ENCODE measurements around the gene SLC35G3. TPM values are rescaled to one million over a fixed set of nuclear protein-coding genes. Genes with fewer than 3 reads are reported as not detected.

Gene SLC35G3
- total RNA-seq, 2 donors from 2014 or later = not detected

DNA sequence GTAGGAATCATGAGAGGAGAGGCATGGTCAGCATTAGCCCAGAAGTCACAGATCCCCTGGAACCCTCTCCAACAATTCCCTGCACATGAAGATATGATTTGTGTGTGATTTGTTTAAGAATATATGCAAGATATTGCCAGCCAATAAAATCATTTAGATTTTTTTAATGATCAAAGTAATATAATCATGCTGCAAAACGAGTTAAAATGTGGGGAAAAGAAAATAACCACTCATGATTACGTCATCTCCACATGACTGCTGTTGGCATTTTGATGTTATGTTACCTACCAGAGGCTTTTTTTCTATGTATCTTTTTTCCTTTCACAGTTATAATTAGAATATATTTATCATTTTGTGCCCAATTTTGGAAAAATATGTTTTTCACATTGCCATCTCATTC is 22.4 kb downstream of the SLC35G3 start:
- Mint-ChIP-seq H3K4me3 (peak overlapping the region in 1 of 2 donors; percentile 33), H3K9me3 (no peaks in the 10 kb centered on the region), H3K27ac (peak overlapping the region; percentile 59), H3K36me3 (ENCODE audit: insufficient read depth in 2 of 2) (no peaks in the 10 kb centered on the region), H3K27me3 (ENCODE audit: low read depth) (no peaks in the 10 kb centered on the region), H3K4me1 (ENCODE audit: low read depth) (peaks cover 64% of the 10 kb centered on the region)
- peak; percentile 42 to 53 for ATAC-seq (replicated peaks in 1 of 2)
- no peak for DNase-seq

DNA sequence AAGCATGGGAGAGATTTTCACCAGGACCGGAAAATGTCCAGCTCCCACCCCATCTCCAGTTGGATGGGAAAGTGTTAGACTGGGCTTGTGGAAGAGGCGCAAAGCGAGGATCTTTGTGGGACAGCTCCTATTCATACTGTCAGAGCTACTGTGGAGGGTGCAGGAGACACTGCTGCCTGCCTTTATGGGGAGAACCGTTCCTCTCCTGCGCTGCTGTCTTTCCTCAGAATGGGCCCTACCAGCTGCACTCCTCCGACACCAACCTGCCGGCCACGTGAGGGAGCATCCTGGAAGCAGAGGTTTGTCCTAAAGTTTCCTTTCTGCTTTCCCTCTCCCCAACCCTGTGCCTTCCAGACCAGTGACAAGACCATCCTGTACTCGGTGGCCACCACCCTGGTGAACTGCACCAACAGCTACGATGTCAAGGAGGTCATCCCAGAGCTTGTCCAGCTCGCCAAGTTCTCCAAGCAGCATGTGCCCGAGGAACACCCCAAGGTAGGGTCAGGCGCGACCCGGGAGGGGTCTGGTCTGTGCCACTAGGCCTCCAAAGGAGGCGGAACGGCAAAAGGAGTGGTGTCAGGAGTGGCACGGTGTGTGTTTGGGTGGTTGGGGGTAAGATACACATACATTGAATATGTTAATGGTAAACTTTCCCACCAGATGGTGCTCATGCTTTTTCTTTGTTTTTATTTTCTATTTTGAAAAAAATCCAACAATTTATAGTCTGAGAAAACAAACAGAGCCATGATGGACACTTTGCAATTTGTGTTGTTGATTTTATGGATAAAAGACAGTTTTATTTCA is 23.0 kb downstream of the SLC35G3 start:
- DNase-seq (peak in 1 of 2 donors; percentile 20), ATAC-seq (replicated peaks in 1 of 2) (peak; percentile 74 to 78)
- no peaks in the 10 kb centered on the region for H3K9me3 Mint-ChIP-seq
- H3K36me3 Mint-ChIP-seq (ENCODE audit: insufficient read depth in 2 of 2) = no peaks in the 10 kb centered on the region
- no peaks in the 10 kb centered on the region for H3K27me3 Mint-ChIP-seq (ENCODE audit: low read depth)
- H3K4me3 Mint-ChIP-seq = peak overlapping the region in 1 of 2 donors; percentile 33
- peaks cover 58% of the 10 kb centered on the region for H3K4me1 Mint-ChIP-seq (ENCODE audit: low read depth)
- H3K27ac Mint-ChIP-seq = peak overlapping the region; percentile 59

DNA sequence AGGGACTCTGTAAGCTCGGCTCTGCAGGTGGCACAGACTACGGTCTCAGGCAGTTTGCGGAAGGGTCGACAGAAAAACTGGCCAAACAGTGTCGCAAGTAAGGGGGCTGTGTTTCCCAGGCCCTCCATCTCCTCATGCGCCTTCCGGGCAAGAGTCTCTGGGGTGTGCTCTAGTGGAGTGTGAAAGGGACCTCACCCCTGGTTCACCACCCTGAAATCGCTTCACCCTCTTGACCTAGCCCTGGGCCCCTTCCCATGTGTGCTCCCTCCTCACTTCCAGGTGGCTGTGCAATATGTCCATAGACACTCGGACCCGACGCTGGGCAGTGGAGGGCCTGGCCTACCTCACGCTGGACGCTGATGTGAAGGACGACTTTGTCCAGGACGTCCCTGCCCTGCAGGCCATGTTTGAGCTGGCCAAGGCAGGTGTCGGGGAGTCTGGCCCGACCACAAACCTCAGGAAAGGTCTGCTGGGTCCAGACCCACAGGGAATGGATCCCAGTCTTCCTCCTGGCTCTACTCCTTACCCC is 24.3 kb downstream of the SLC35G3 start:
- no peak overlapping the region for H3K4me3 Mint-ChIP-seq
- peaks cover 53% of the 10 kb centered on the region for H3K4me1 Mint-ChIP-seq (ENCODE audit: low read depth)
- no peaks in the 10 kb centered on the region for H3K36me3 Mint-ChIP-seq (ENCODE audit: insufficient read depth in 2 of 2)
- no peak overlapping the region for H3K27ac Mint-ChIP-seq
- DNase-seq = no peak
- no peaks in the 10 kb centered on the region for H3K9me3 Mint-ChIP-seq
- no peaks in the 10 kb centered on the region for H3K27me3 Mint-ChIP-seq (ENCODE audit: low read depth)
- no peak for ATAC-seq (replicated peaks in 1 of 2)

DNA sequence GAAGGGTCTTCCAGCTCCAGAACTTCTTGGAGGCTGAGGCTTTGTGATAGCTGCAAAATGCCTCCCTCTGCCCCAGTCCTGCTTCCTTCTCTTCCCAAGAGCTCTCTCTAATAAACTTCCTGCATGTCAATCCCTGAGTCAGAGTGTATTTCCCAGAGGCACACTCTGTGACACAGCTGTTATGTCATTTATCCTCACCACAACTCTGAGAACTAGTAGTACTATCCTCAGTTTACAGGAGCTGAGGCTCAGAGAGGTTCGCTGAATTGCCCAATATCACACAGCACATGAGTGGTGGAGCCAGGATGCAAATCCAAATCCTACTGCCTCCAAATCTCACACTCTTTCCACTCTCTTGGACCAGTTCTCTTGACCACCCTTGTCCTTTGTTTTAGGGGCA is 26.5 kb downstream of the SLC35G3 start:
- no peak overlapping the region for H3K27ac Mint-ChIP-seq

DNA sequence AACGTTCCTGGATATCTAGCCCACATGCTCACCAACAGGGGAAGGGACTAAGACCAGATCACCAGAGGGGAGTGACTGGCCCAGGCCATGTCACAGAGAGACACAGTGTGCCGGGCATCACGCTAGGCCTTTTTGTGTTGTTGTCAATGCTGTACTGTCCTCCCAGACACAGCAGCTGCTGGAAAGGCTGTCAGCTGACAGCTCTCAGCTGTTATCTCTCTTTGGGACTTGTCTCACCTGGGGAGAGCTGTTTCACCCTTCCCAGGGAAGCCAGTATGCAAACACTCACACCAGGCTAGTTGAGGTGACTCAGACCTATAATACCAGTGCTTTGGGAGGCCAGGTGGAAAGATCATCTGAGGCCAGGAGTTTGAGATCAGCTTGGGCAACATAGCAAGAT is 27.1 kb downstream of the SLC35G3 start:
- ATAC-seq (replicated peaks in 1 of 2) (no peak), DNase-seq (no peak)
- no peak overlapping the region for H3K27ac Mint-ChIP-seq
- no peaks in the 10 kb centered on the region for H3K9me3 Mint-ChIP-seq
- no peaks in the 10 kb centered on the region for H3K36me3 Mint-ChIP-seq (ENCODE audit: insufficient read depth in 2 of 2)
- H3K4me3 Mint-ChIP-seq = no peak overlapping the region
- no peaks in the 10 kb centered on the region for H3K27me3 Mint-ChIP-seq (ENCODE audit: low read depth)
- H3K4me1 Mint-ChIP-seq (ENCODE audit: low read depth) = peaks cover 41% of the 10 kb centered on the region

More for the DNA sequence above, 26.5 kb downstream of the SLC35G3 start:
- ATAC-seq (replicated peaks in 1 of 2) (no peak), DNase-seq (no peak)
- Mint-ChIP-seq H3K36me3 (ENCODE audit: insufficient read depth in 2 of 2) (no peaks in the 10 kb centered on the region), H3K4me3 (no peak overlapping the region), H3K4me1 (ENCODE audit: low read depth) (peaks cover 41% of the 10 kb centered on the region), H3K27me3 (ENCODE audit: low read depth) (no peaks in the 10 kb centered on the region), H3K9me3 (no peaks in the 10 kb centered on the region)

DNA sequence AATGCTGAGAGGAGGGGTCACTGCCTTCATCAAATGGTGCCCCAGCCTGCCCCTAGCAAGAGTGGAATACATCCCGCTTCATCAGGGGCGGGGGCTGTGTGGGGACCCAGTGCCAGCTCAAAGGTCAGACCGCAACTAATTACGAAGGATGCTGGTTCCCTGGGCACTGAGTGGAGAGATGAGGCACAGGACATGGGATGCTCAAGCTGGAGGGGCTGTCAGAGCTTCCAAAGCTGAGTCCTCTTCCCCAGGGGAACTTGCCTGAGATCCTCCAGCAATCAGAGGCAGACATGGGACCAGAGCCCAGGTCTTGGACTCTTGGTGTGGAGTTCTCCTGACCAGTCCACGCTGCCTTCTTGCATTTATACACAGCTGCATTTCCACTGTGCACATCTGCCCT is 27.7 kb downstream of the SLC35G3 start:
- no peaks in the 10 kb centered on the region for H3K36me3 Mint-ChIP-seq (ENCODE audit: insufficient read depth in 2 of 2)
- no peaks in the 10 kb centered on the region for H3K9me3 Mint-ChIP-seq
- DNase-seq = no peak
- peaks cover 41% of the 10 kb centered on the region for H3K4me1 Mint-ChIP-seq (ENCODE audit: low read depth)
- ATAC-seq (replicated peaks in 1 of 2) = no peak
- no peaks in the 10 kb centered on the region for H3K27me3 Mint-ChIP-seq (ENCODE audit: low read depth)
- no peak overlapping the region for H3K27ac Mint-ChIP-seq
- no peak overlapping the region for H3K4me3 Mint-ChIP-seq

DNA sequence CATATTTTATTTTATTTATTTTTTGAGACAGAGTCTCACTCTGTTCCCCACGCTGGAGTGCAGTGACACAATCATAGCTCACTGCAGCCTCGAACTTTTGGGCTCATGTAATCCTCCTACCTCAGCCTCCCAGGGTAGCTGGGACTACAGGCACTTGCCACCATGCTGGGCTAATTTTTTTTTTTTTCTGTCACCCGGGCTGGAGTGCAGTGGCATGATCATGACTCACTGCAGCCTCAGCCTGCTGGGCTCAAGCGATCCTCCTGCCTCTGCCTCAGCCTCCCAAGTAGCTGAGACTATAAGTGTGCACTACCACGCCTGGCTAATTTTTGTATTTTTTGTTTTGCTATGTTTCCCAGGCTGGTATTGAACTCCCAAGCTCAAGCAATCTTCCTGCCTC is 29.5 kb downstream of the SLC35G3 start:
- Mint-ChIP-seq H3K27me3 (ENCODE audit: low read depth) (no peaks in the 10 kb centered on the region), H3K9me3 (no peaks in the 10 kb centered on the region), H3K27ac (no peak overlapping the region), H3K4me3 (no peak overlapping the region), H3K36me3 (ENCODE audit: insufficient read depth in 2 of 2) (no peaks in the 10 kb centered on the region), H3K4me1 (ENCODE audit: low read depth) (peaks cover 53% of the 10 kb centered on the region)
- DNase-seq (no peak), ATAC-seq (replicated peaks in 1 of 2) (no peak)

DNA sequence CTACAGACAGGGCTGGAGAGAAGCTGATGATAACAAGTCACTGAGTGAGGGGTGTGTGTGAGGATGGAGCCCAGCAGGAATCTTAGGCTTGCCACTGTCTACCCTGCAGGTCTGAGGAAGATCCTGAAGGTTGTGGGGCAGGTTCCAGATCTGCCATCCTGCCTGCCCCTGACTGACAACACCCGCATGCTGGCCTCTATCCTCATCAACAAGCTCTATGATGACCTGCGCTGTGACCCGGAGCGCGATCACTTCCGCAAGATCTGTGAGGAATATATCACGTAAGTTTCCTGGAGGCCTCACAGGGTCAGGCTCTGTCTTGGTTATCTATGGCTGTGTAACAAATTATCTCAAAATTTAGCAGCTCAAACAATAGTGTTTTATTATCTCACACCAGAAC is 30.3 kb downstream of the SLC35G3 start:
- Mint-ChIP-seq H3K36me3 (ENCODE audit: insufficient read depth in 2 of 2) (no peaks in the 10 kb centered on the region), H3K9me3 (no peaks in the 10 kb centered on the region), H3K4me3 (no peak overlapping the region), H3K27me3 (ENCODE audit: low read depth) (no peaks in the 10 kb centered on the region), H3K27ac (no peak overlapping the region), H3K4me1 (ENCODE audit: low read depth) (peaks cover 58% of the 10 kb centered on the region)
- ATAC-seq (replicated peaks in 1 of 2) (no peak), DNase-seq (no peak)

DNA sequence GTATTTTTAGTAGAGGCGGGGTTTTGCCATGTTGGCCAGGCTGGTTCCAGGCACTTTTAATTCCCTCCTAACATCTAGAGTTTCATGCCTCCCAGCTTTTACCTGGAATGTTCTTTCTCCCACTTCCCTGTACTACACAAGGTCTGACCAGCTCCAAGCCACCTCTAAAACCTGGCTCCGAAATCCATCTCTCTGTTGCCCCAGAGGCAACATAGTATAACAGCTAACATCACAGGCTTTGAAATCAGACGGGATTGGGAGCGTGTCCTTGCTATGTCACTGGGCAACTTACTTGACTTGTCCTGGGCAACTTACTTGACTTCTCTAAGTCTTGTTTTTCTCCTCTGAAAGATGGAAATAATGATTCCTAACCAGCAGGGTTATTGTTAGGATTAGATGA is 31.4 kb downstream of the SLC35G3 start:
- Mint-ChIP-seq H3K4me1 (ENCODE audit: low read depth) (peaks cover 51% of the 10 kb centered on the region), H3K27ac (no peak overlapping the region), H3K9me3 (no peaks in the 10 kb centered on the region), H3K4me3 (no peak overlapping the region), H3K27me3 (ENCODE audit: low read depth) (no peaks in the 10 kb centered on the region), H3K36me3 (ENCODE audit: insufficient read depth in 2 of 2) (no peaks in the 10 kb centered on the region)
- DNase-seq (no peak), ATAC-seq (replicated peaks in 1 of 2) (no peak)

DNA sequence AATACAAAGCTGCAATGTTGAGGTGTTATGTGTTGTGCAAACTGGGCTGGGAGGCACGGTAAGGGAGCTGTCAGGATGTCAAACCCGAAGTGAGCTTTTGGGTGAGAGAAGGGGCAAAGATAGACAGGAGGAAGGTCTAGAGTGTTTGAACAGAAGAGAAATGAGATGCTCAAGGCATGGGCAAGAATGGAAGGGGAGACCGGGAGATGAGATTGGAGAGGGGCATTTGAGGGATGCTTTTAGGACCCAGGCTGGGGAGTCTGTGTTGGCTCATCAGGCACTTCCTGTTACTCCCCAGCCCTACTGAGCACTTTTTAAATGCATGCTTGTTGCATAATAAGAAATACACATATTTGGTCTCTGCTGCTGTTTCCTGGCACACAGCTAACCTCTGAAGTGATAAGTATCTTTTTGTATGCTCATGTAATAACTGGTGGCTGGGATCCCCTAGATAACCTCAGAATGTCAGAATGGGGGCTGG is 32.9 kb downstream of the SLC35G3 start:
- peak; percentile 46 to 78 for ATAC-seq (replicated peaks in 1 of 2)
- H3K4me3 Mint-ChIP-seq = peak overlapping the region; percentile 63
- peaks cover 47% of the 10 kb centered on the region for H3K4me1 Mint-ChIP-seq (ENCODE audit: low read depth)
- no peak for DNase-seq
- no peaks in the 10 kb centered on the region for H3K9me3 Mint-ChIP-seq
- peak overlapping the region; percentile 35 for H3K27ac Mint-ChIP-seq
- no peaks in the 10 kb centered on the region for H3K27me3 Mint-ChIP-seq (ENCODE audit: low read depth)
- no peaks in the 10 kb centered on the region for H3K36me3 Mint-ChIP-seq (ENCODE audit: insufficient read depth in 2 of 2)

DNA sequence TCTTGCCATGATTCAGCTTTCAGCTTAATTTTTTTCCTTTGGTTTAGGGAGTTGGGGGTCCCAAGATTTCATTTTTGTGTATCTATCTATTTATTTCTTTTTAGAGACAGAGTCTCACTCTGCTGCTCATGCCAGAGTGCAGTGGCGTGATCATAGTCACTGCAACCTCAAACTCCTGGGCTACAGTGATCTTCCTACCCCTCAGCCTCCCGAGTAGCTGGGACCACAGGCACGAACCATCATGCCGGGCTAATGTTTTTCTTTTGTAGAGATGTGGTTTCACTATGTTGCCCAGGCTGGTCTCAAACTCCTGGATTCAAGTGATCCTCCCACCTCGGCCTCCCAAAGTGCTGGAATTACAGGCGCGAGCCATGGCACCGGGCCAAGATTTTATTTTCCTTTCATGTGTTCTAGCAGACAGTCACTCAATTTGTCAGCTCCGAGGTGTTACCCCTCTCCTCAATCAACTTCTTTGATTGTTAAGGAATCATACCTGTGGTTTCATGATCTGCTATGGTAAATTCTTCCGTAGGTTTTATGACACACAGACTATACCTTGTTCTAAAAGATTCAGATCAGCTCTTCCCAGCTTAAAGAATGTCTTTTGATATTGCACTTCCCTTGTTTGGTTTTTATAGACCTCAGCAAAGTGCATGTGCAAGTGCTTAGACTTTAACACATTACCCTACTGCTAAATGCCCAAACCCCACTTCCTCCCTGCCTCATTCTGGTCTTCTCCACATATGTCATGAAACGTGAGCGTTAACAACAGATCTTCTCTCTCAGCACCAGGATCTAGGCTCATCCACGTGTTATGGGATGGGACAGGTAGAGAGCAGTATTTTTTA is 33.6 kb downstream of the SLC35G3 start:
- ATAC-seq (replicated peaks in 1 of 2) (peak; percentile 57 to 64), DNase-seq (no peak)
- Mint-ChIP-seq H3K4me3 (peak overlapping the region; percentile 63), H3K9me3 (no peaks in the 10 kb centered on the region), H3K27ac (peak overlapping the region; percentile 35), H3K36me3 (ENCODE audit: insufficient read depth in 2 of 2) (no peaks in the 10 kb centered on the region), H3K4me1 (ENCODE audit: low read depth) (peaks cover 51% of the 10 kb centered on the region), H3K27me3 (ENCODE audit: low read depth) (no peaks in the 10 kb centered on the region)

DNA sequence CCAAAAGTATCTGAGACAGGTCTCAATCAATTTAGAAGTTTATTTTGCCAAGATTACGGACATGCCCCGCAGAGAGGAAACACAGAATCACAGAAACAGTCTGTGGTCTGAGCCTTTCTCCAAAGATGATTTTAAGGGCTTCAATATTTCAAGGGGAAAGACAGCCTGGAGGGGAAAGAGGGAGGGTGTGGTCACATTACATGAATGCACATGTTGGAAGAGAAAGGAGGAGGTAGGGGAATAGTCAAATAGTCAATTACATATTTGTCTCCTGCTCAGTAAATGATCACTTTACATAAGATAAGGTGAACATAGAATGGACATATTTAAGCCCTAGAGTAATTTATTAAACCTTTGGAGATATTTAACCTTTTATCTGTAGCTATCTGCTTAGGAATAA is 34.3 kb downstream of the SLC35G3 start:
- ATAC-seq (replicated peaks in 1 of 2) (no peak), DNase-seq (no peak)
- H3K27me3 Mint-ChIP-seq (ENCODE audit: low read depth) = no peaks in the 10 kb centered on the region
- peaks cover 45% of the 10 kb centered on the region for H3K4me1 Mint-ChIP-seq (ENCODE audit: low read depth)
- H3K36me3 Mint-ChIP-seq (ENCODE audit: insufficient read depth in 2 of 2) = no peaks in the 10 kb centered on the region
- H3K9me3 Mint-ChIP-seq = no peaks in the 10 kb centered on the region
- peak overlapping the region in 1 of 2 donors; percentile 63 for H3K4me3 Mint-ChIP-seq
- H3K27ac Mint-ChIP-seq = no peak overlapping the region

DNA sequence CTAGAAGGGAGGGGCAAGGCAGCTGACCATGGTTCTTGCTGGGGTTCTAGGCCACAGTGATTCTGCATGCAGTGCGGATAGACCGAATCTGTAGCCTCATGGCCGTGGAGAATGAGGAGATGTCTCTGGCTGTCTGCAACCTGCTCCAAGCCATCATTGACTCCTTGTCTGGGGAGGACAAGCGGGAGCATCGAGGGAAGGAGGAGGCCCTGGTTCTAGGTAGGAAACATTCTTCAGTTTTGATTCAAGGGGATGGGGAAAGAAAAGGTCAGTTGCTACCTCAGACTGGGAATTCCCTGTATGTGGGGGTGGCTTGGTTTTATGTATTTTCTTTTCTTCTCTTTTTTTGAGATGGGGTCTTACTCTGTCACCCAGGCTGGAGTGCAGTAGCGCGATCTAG is 38.9 kb downstream of the SLC35G3 start:
- H3K36me3 Mint-ChIP-seq (ENCODE audit: insufficient read depth in 2 of 2) = no peaks in the 10 kb centered on the region
- peaks cover 15% of the 10 kb centered on the region for H3K4me1 Mint-ChIP-seq (ENCODE audit: low read depth)
- no peak for ATAC-seq (replicated peaks in 1 of 2)
- DNase-seq = no peak
- H3K4me3 Mint-ChIP-seq = no peak overlapping the region
- H3K27me3 Mint-ChIP-seq (ENCODE audit: low read depth) = no peaks in the 10 kb centered on the region
- H3K9me3 Mint-ChIP-seq = no peaks in the 10 kb centered on the region
- H3K27ac Mint-ChIP-seq = no peak overlapping the region

Measured in activated T-cell treated with anti-CD3 and anti-CD28 coated beads, Interleukin-2, amount 50 U/mL, for 72 hours (primary cell).